ENCODE results near the gene RPL14.

- TF ChIP-seq, protein P1, sequence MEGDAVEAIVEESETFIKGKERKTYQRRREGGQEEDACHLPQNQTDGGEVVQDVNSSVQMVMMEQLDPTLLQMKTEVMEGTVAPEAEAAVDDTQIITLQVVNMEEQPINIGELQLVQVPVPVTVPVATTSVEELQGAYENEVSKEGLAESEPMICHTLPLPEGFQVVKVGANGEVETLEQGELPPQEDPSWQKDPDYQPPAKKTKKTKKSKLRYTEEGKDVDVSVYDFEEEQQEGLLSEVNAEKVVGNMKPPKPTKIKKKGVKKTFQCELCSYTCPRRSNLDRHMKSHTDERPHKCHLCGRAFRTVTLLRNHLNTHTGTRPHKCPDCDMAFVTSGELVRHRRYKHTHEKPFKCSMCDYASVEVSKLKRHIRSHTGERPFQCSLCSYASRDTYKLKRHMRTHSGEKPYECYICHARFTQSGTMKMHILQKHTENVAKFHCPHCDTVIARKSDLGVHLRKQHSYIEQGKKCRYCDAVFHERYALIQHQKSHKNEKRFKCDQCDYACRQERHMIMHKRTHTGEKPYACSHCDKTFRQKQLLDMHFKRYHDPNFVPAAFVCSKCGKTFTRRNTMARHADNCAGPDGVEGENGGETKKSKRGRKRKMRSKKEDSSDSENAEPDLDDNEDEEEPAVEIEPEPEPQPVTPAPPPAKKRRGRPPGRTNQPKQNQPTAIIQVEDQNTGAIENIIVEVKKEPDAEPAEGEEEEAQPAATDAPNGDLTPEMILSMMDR (IDR thresholded peaks at IDR 0.05): no peak
- no peak for TF ChIP-seq ZFX (IDR thresholded peaks at IDR 0.05; ENCODE audit: borderline replicate concordance)
These were observed 47.7 kb downstream of the RPL14 start for GRCh38 chr3:40504636-40505430.

All from 22Rv1 (cell line).